GM23338 (cell line): ENCODE data around the gene ADCYAP1R1. TPM values are rescaled to one million over a fixed set of nuclear protein-coding genes. Genes with fewer than 3 reads are reported as not detected.

Source experiments
- ATAC-seq: fragments of 200-7000 bp; cut with Tn5 transposase; 3 replicates; pipeline ENCODE4 v1.9.1; 2020
- DNase-seq: peaks from one replicate; pipeline ENCODE4 v3.0.0-alpha.2; 2015; ENCODE audit warnings: low spot score
- H2AFZ ChIP-seq: fragments of 200-600 bp; sonication (generic); 2 replicates; pipeline ENCODE4 v1.8.0; 2016; ENCODE audit warnings: antibody characterized with exemption, mild to moderate bottlenecking, moderate library complexity
- H3F3A ChIP-seq: fragments of 200-600 bp; sonication (generic); replicated peaks from 2 replicates; pipeline ENCODE4 v1.8.0; 2017; ENCODE audit warnings: antibody characterized with exemption, mixed run types, low read depth
- H3K27ac ChIP-seq: fragments of 200-600 bp; sonication (generic); 2 replicates; pipeline ENCODE4 v1.6.1; 2016; ENCODE audit warnings: low read depth
- H3K27me3 ChIP-seq: fragments of 200-600 bp; sonication (generic); 2 replicates; pipeline ENCODE4 v1.8.0; 2016; ENCODE audit warnings: mild to moderate bottlenecking, mixed run types, moderate library complexity; ENCODE audit not compliant: insufficient read depth
- H3K36me3 ChIP-seq: fragments of 200-600 bp; sonication (generic); 2 replicates; pipeline ENCODE4 v1.8.0; 2016; ENCODE audit warnings: mild to moderate bottlenecking; ENCODE audit not compliant: insufficient read depth
- H3K4me1 ChIP-seq: fragments of 200-600 bp; sonication (generic); 2 replicates; pipeline ENCODE4 v1.8.0; 2016; ENCODE audit warnings: mild to moderate bottlenecking, moderate library complexity; ENCODE audit not compliant: insufficient read depth
- H3K4me2 ChIP-seq: fragments of 200-600 bp; sonication (generic); 2 replicates; pipeline ENCODE4 v1.7.1; 2017; ENCODE audit warnings: mixed run types
- H3K4me3 ChIP-seq: fragments of 200-600 bp; sonication (generic); 2 replicates; pipeline ENCODE4 v1.6.1; 2016; ENCODE audit warnings: mixed run types
- H3K79me2 ChIP-seq: fragments of 200-600 bp; sonication (generic); replicated peaks from 2 replicates; pipeline ENCODE4 v1.8.0; 2017; ENCODE audit warnings: mild to moderate bottlenecking; ENCODE audit not compliant: insufficient read depth
- H3K9me2 ChIP-seq: fragments of 200-600 bp; sonication (generic); 2 replicates; pipeline ENCODE4 v1.8.0; 2017; ENCODE audit not compliant: insufficient read depth
- H4K20me1 ChIP-seq: fragments of 200-600 bp; sonication (generic); replicated peaks from 2 replicates; pipeline ENCODE4 v1.8.0; 2017; ENCODE audit warnings: mild to moderate bottlenecking; ENCODE audit not compliant: insufficient read depth
- H3K27ac Mint-ChIP-seq: 2 replicates; pipeline ENCODE4 v1.8.0; 2020; ENCODE audit warnings: inconsistent platforms, mild to moderate bottlenecking, moderate library complexity, mixed read lengths
- H3K27me3 Mint-ChIP-seq: 3 replicates; pipeline ENCODE4 v1.8.0; 2022; ENCODE audit warnings: low read depth, mild to moderate bottlenecking, moderate library complexity, mixed read lengths, inconsistent platforms; ENCODE audit not compliant: insufficient read depth, poor library complexity
- H3K36me3 Mint-ChIP-seq: 3 replicates; pipeline ENCODE4 v1.8.0; 2021; ENCODE audit warnings: low read depth, mild to moderate bottlenecking, inconsistent platforms, moderate library complexity, mixed read lengths
- H3K4me1 Mint-ChIP-seq: 3 replicates; pipeline ENCODE4 v1.8.0; 2020; ENCODE audit warnings: mild to moderate bottlenecking, inconsistent platforms, mixed read lengths
- H3K4me3 Mint-ChIP-seq: 3 replicates; pipeline ENCODE4 v1.8.0; 2021; ENCODE audit warnings: moderate library complexity, mild to moderate bottlenecking, inconsistent platforms, mixed read lengths
- H3K9me3 Mint-ChIP-seq: 3 replicates; pipeline ENCODE4 v1.8.0; 2020; ENCODE audit warnings: moderate library complexity, mild to moderate bottlenecking, inconsistent platforms, mixed read lengths
- CREB1 ChIP-seq: fragments of 250-450 bp; sonication (Bioruptor Pico); IDR thresholded peaks from 2 replicates; pipeline ENCODE4 v1.5.0; 2020; ENCODE audit warnings: low read depth, mild to moderate bottlenecking, moderate library complexity
- CTCF ChIP-seq, 2 experiments: fragments of 200-600 bp in 1 of 2; sonication (generic) in 1 of 2; conservative IDR thresholded peaks; 2 replicates each; pipeline versions ENCODE4 v1.5.1 to v1.6.1; 2016 to 2017; ENCODE audit warnings: antibody characterized with exemption in 2 of 2, low read depth in 2 of 2, mild to moderate bottlenecking in 2 of 2, moderate library complexity in 1 of 2
- ETS1 ChIP-seq: IDR thresholded peaks from 2 replicates; pipeline ENCODE4 v1.6.1; 2016; ENCODE audit warnings: antibody characterized with exemption
- EZH2 ChIP-seq: fragments of 200-600 bp; sonication (generic); IDR thresholded peaks from one replicate; pipeline ENCODE4 v1.8.0; 2017; ENCODE audit warnings: antibody characterized with exemption, mild to moderate bottlenecking, low read depth; ENCODE audit not compliant: unreplicated experiment
- EZH2phosphoT487 ChIP-seq: fragments of 200-600 bp; sonication (generic); IDR thresholded peaks from one replicate; pipeline ENCODE4 v1.8.1; 2018; ENCODE audit warnings: antibody characterized with exemption; ENCODE audit not compliant: unreplicated experiment
- JUNB ChIP-seq: IDR thresholded peaks from one replicate; pipeline ENCODE4 v1.6.1; 2016; ENCODE audit warnings: antibody characterized with exemption; ENCODE audit not compliant: unreplicated experiment
- NANOG ChIP-seq: IDR thresholded peaks from 2 replicates; pipeline ENCODE4 v1.6.1; 2016; ENCODE audit warnings: antibody characterized with exemption, borderline replicate concordance
- POLR2AphosphoS5 ChIP-seq: IDR thresholded peaks from 2 replicates; pipeline ENCODE4 v1.6.1; 2016; ENCODE audit warnings: antibody characterized with exemption, low read depth
- REST ChIP-seq: IDR thresholded peaks from one replicate; pipeline ENCODE4 v1.6.1; 2018; ENCODE audit warnings: antibody characterized with exemption; ENCODE audit not compliant: unreplicated experiment
- STAT1 ChIP-seq: IDR thresholded peaks from one replicate; pipeline ENCODE4 v1.6.1; 2016; ENCODE audit warnings: antibody characterized with exemption; ENCODE audit not compliant: unreplicated experiment
- ZNF114 ChIP-seq: fragments of 250-450 bp; sonication (Bioruptor Pico); IDR thresholded peaks from 2 replicates; pipeline ENCODE4 v1.5.0; 2020; ENCODE audit warnings: mild to moderate bottlenecking, moderate library complexity
- ZNF331 ChIP-seq: fragments of 250-450 bp; sonication (Bioruptor Pico); IDR thresholded peaks from 2 replicates; pipeline ENCODE4 v1.5.0; 2020; ENCODE audit warnings: low read depth, mild to moderate bottlenecking, moderate library complexity
- ZNF462 ChIP-seq: fragments of 250-450 bp; sonication (Bioruptor Pico); IDR thresholded peaks from 2 replicates; pipeline ENCODE4 v1.5.0; 2020; ENCODE audit warnings: mild to moderate bottlenecking, moderate library complexity
- polyA plus RNA-seq: library from polyadenylated mRNA; unstranded; fragments of >200 nt; fragmentation: Nextera tagmentation; extraction: Ambion mirVana; gene quantifications from 2 replicates; pipeline ENCODE4 v1.2.1, GENCODE V29; 2016
- total RNA-seq: library from RNA; depleted of rRNA; stranded (reverse); fragments of >200 nt; shearing (Covaris generic); gene quantifications from 2 replicates; pipeline ENCODE4 v1.2.3, GENCODE V29; 2014

The ADCYAP1R1 gene
- total and polyA plus RNA-seq, 2 experiments from 2014 or later, result 1.8 to 10.6 TPM

GRCh38 chr7:31100871-31101270 lies 48.8 kb downstream of the ADCYAP1R1 start:
- H2AFZ ChIP-seq, result no peak overlapping the region
- H3K27ac ChIP-seq, result no peak overlapping the region
- H3K4me3 Mint-ChIP-seq, result no peak overlapping the region
- H3K27ac Mint-ChIP-seq, result no peak overlapping the region
- no peak for DNase-seq
- no peaks in the 10 kb centered on the region for H3K36me3 ChIP-seq
- peaks cover 2% of the 10 kb centered on the region for H3K27me3 Mint-ChIP-seq
- no peaks in the 10 kb centered on the region for H3F3A ChIP-seq
- no peak overlapping the region for H3K4me2 ChIP-seq
- H3K9me3 Mint-ChIP-seq, result no peaks in the 10 kb centered on the region
- H3K27me3 ChIP-seq, result no peaks in the 10 kb centered on the region
- peaks cover 3% of the 10 kb centered on the region; the same call in 1 of the 3 replicates for H3K36me3 Mint-ChIP-seq
- H3K4me3 ChIP-seq, result no peak overlapping the region
- H3K79me2 ChIP-seq, result no peaks in the 10 kb centered on the region
- no peak for ATAC-seq
- H3K4me1 ChIP-seq, result no peaks in the 10 kb centered on the region
- no peak for TF ChIP-seq STAT1
- TF ChIP-seq EZH2, result no peak
- TF ChIP-seq CREB1 (CRISPR knock-in tag), result no peak
- no peak for TF ChIP-seq REST
- TF ChIP-seq ZNF114 (CRISPR knock-in tag), result no peak
- TF ChIP-seq ZNF462 (CRISPR knock-in tag), result no peak
- no peak for TF ChIP-seq JUNB
- TF ChIP-seq POLR2AphosphoS5, result no peak
- no peak for TF ChIP-seq ETS1
- TF ChIP-seq EZH2phosphoT487, result no peak
- no peak for TF ChIP-seq NANOG
- TF ChIP-seq CTCF (conservative IDR thresholded peaks at IDR 0.05; ENCODE audit: low read depth in 2 of 2), result no peak
- TF ChIP-seq ZNF331 (CRISPR knock-in tag), result no peak
- H3K9me2 ChIP-seq, result no peaks in the 10 kb centered on the region
- H3K4me1 Mint-ChIP-seq, result no peaks in the 10 kb centered on the region; the same call in 2 of the 3 replicates
- no peaks in the 10 kb centered on the region for H4K20me1 ChIP-seq
